SK-N-SH treated with all-trans-retinoic acid at 6 μM for 48 hours (cell line): ENCODE results near the gene ERBIN.

ENCODE experiments used
- ATAC-seq: fragments of 200-7000 bp; cut with Tn5 transposase; 3 replicates; pipeline ENCODE4 v1.9.1; 2020; ENCODE audit warnings: mild to moderate bottlenecking, moderate library complexity
- ARNTL ChIP-seq: fragments of 450-650 bp; formaldehyde crosslinking; IDR thresholded peaks from 2 replicates; pipeline ENCODE4 v1.5.0; 2020; ENCODE audit warnings: low read depth, mild to moderate bottlenecking, moderate library complexity, borderline replicate concordance
- BACH2 ChIP-seq: fragments of 250-450 bp; sonication (Bioruptor Pico); IDR thresholded peaks from 2 replicates; pipeline ENCODE4 v1.9.0; 2021; ENCODE audit warnings: mild to moderate bottlenecking, borderline replicate concordance
- CREB5 ChIP-seq: fragments of 250-450 bp; sonication (Bioruptor Pico); IDR thresholded peaks from 2 replicates; pipeline ENCODE4 v1.5.1; 2020; ENCODE audit warnings: low read depth, mild to moderate bottlenecking, moderate library complexity
- CSDC2 ChIP-seq: fragments of 250-450 bp; sonication (Bioruptor Pico); IDR thresholded peaks from 2 replicates; pipeline ENCODE4 v1.5.0; 2020; ENCODE audit warnings: mild to moderate bottlenecking, moderate library complexity
- CSRNP3 ChIP-seq: fragments of 250-450 bp; sonication (Bioruptor Pico); IDR thresholded peaks from 2 replicates; pipeline ENCODE4 v1.5.1; 2021; ENCODE audit warnings: mild to moderate bottlenecking, moderate library complexity
- ESRRG ChIP-seq: fragments of 250-450 bp; sonication (Bioruptor Pico); IDR thresholded peaks from 2 replicates; pipeline ENCODE4 v1.6.1; 2021; ENCODE audit warnings: mild to moderate bottlenecking
- GLIS3 ChIP-seq: fragments of 250-450 bp; sonication (Bioruptor Pico); IDR thresholded peaks from 2 replicates; pipeline ENCODE4 v1.5.0; 2020; ENCODE audit warnings: mild to moderate bottlenecking, moderate library complexity
- ISL1 ChIP-seq: fragments of 250-450 bp; sonication (Bioruptor Pico); IDR thresholded peaks from 2 replicates; pipeline ENCODE4 v2.1.2; 2022; ENCODE audit warnings: mild to moderate bottlenecking, moderate library complexity
- OSR1 ChIP-seq: fragments of 250-450 bp; sonication (Bioruptor Pico); IDR thresholded peaks from 2 replicates; pipeline ENCODE4 v1.8.0; 2022; ENCODE audit warnings: moderate library complexity, mild to moderate bottlenecking, inconsistent platforms
- PATZ1 ChIP-seq: fragments of 250-450 bp; sonication (Bioruptor Pico); IDR thresholded peaks from 2 replicates; pipeline ENCODE4 v1.8.0; 2020; ENCODE audit warnings: mild to moderate bottlenecking, moderate library complexity, borderline replicate concordance
- POU6F1 ChIP-seq: fragments of 250-450 bp; sonication (Bioruptor Pico); IDR thresholded peaks from 2 replicates; pipeline ENCODE4 v1.8.0; 2021; ENCODE audit warnings: low read depth, mild to moderate bottlenecking, moderate library complexity, borderline replicate concordance
- PPARA ChIP-seq: fragments of 250-450 bp; sonication (Bioruptor Pico); IDR thresholded peaks from 2 replicates; pipeline ENCODE4 v1.5.0; 2020; ENCODE audit warnings: mild to moderate bottlenecking, borderline replicate concordance
- RARB ChIP-seq: fragments of 250-450 bp; sonication (Bioruptor Pico); IDR thresholded peaks from 2 replicates; pipeline ENCODE4 v1.8.0; 2021; ENCODE audit warnings: mild to moderate bottlenecking, moderate library complexity
- SNAI2 ChIP-seq: fragments of 250-450 bp; sonication (Bioruptor Pico); IDR thresholded peaks from 2 replicates; pipeline ENCODE4 v1.5.0; 2020; ENCODE audit warnings: mild to moderate bottlenecking, moderate library complexity
- TCF4 ChIP-seq: fragments of 250-450 bp; sonication (Bioruptor Pico); IDR thresholded peaks from 2 replicates; pipeline ENCODE4 v1.8.0; 2021; ENCODE audit warnings: mild to moderate bottlenecking, moderate library complexity, borderline replicate concordance
- TOX ChIP-seq: fragments of 250-450 bp; sonication (Bioruptor Pico); IDR thresholded peaks from 2 replicates; pipeline ENCODE4 v1.8.0; 2021; ENCODE audit warnings: mild to moderate bottlenecking, moderate library complexity, borderline replicate concordance
- TSHZ2 ChIP-seq: fragments of 250-450 bp; sonication (Bioruptor Pico); IDR thresholded peaks from 2 replicates; pipeline ENCODE4 v1.5.0; 2020; ENCODE audit warnings: mild to moderate bottlenecking, moderate library complexity
- ZC3H10 ChIP-seq: fragments of 250-450 bp; sonication (Bioruptor Pico); IDR thresholded peaks from 2 replicates; pipeline ENCODE4 v1.5.1; 2021; ENCODE audit warnings: mild to moderate bottlenecking, moderate library complexity
- ZFP3 ChIP-seq: fragments of 250-450 bp; sonication (Bioruptor Pico); IDR thresholded peaks from 2 replicates; pipeline ENCODE4 v1.5.0; 2020; ENCODE audit warnings: mild to moderate bottlenecking, moderate library complexity
- ZFP30 ChIP-seq: fragments of 450-650 bp; formaldehyde crosslinking; IDR thresholded peaks from 2 replicates; pipeline ENCODE4 v1.5.0; 2022; ENCODE audit warnings: mild to moderate bottlenecking, moderate library complexity
- ZNF565 ChIP-seq: fragments of 450-650 bp; formaldehyde crosslinking; conservative IDR thresholded peaks from 2 replicates; pipeline ENCODE4 v1.5.0; 2020; ENCODE audit warnings: low read depth, mild to moderate bottlenecking, moderate library complexity
- ZNF70 ChIP-seq: fragments of 450-650 bp; formaldehyde crosslinking; IDR thresholded peaks from 2 replicates; pipeline ENCODE4 v1.5.0; 2020; ENCODE audit warnings: mild to moderate bottlenecking, moderate library complexity
- ZNF8 ChIP-seq: fragments of 450-650 bp; formaldehyde crosslinking; IDR thresholded peaks from 2 replicates; pipeline ENCODE4 v1.5.0; 2020; ENCODE audit warnings: mild to moderate bottlenecking, moderate library complexity

The ERBIN gene

GRCh38 chr5:65987982-65988381 lies 61.6 kb downstream of the ERBIN start:
- ATAC-seq, result no peak
- no peak for TF ChIP-seq TSHZ2 (CRISPR knock-in tag)
- no peak for TF ChIP-seq ZNF70 (CRISPR knock-in tag)
- no peak for TF ChIP-seq ISL1 (CRISPR knock-in tag)
- TF ChIP-seq ZNF8 (CRISPR knock-in tag), result no peak
- no peak for TF ChIP-seq TCF4 (CRISPR knock-in tag)
- no peak for TF ChIP-seq ARNTL
- no peak for TF ChIP-seq ZC3H10
- no peak for TF ChIP-seq CSDC2 (CRISPR knock-in tag)
- no peak for TF ChIP-seq BACH2
- TF ChIP-seq PPARA (CRISPR knock-in tag), result no peak
- TF ChIP-seq OSR1 (CRISPR knock-in tag), result no peak
- no peak for TF ChIP-seq TOX (CRISPR knock-in tag)
- no peak for TF ChIP-seq SNAI2 (CRISPR knock-in tag)
- TF ChIP-seq ZNF565 (CRISPR knock-in tag), result no peak
- TF ChIP-seq ZFP3 (CRISPR knock-in tag), result no peak
- no peak for TF ChIP-seq GLIS3 (CRISPR knock-in tag)
- TF ChIP-seq CSRNP3 (CRISPR knock-in tag), result no peak
- no peak for TF ChIP-seq CREB5 (CRISPR knock-in tag)

- TF ChIP-seq ZFP3 (CRISPR knock-in tag) (no peak), ZNF70 (CRISPR knock-in tag) (no peak), ZFP30 (CRISPR knock-in tag) (no peak), SNAI2 (CRISPR knock-in tag) (no peak), ESRRG (CRISPR knock-in tag) (no peak), PATZ1 (CRISPR knock-in tag) (no peak)
- ATAC-seq, result no peak
These were observed 62.8 kb downstream of the ERBIN start for GRCh38 chr5:65989158-65989557.

- no peak for ATAC-seq
- TF ChIP-seq BACH2 (no peak), ZNF8 (CRISPR knock-in tag) (no peak), SNAI2 (CRISPR knock-in tag) (no peak), CREB5 (CRISPR knock-in tag) (no peak), ISL1 (CRISPR knock-in tag) (no peak), POU6F1 (no peak), TCF4 (CRISPR knock-in tag) (no peak), ZNF565 (CRISPR knock-in tag) (no peak), GLIS3 (CRISPR knock-in tag) (no peak), OSR1 (CRISPR knock-in tag) (no peak), ZFP30 (CRISPR knock-in tag) (no peak), ESRRG (CRISPR knock-in tag) (no peak), CSRNP3 (CRISPR knock-in tag) (no peak), ZC3H10 (no peak), ZFP3 (CRISPR knock-in tag) (no peak), RARB (no peak)
These were observed 66.3 kb downstream of the ERBIN start for GRCh38 chr5:65992630-65993029.
